NCI-H1436 treated with DMSO at 0.1 percent for 48 hours (cell line): ENCODE measurements around the gene CFAP92.
"Not testable (repeated sequence)": the region's sequence is repeated elsewhere in the genome, so short reads cannot be mapped to it uniquely, and the experiment has no call there.

Experiments used
- DNase-seq: peaks from one replicate; lab custom pipeline; 2025; lab: John Stamatoyannopoulos, UW

CFAP92 gene

GRCh38 chr3:128902426-128902825, 91.5 kb downstream of the CFAP92 start:
- no peak for DNase-seq

GRCh38 chr3:128895843-128896697, 97.8 kb downstream of the CFAP92 start:
- DNase-seq: no peak

GRCh38 chr3:128889139-128889894, 104.6 kb downstream of the CFAP92 start:
- no peak for DNase-seq

GRCh38 chr3:128884992-128885391, 108.9 kb downstream of the CFAP92 start:
- DNase-seq: no peak

DNA sequence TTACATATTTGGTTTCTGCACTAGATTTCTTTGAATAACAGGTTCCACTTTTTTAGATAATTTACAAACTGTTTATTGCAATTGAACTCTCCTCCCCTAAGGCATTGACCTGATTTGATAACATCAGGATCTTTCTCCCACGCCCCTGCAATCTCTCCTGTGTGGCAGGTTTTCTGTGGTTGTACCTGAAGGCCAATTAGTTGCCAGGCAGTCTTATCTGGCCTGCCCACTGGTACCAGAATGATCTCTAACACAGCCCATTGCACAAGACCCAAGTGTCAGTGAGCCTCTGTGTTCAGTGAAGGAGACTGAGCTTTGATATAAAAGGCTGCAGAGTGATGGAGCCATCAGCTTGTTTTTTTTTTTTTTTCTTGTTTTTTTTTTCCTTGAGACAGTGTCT, 111.2 kb downstream of the CFAP92 start:
- DNase-seq: no peak

- no peak for DNase-seq
Measured at GRCh38 chr3:128881576-128881975, 112.3 kb downstream of the CFAP92 start.

GRCh38 chr3:128880455-128880854, 113.4 kb downstream of the CFAP92 start:
- DNase-seq: not testable (repeated sequence)

DNA sequence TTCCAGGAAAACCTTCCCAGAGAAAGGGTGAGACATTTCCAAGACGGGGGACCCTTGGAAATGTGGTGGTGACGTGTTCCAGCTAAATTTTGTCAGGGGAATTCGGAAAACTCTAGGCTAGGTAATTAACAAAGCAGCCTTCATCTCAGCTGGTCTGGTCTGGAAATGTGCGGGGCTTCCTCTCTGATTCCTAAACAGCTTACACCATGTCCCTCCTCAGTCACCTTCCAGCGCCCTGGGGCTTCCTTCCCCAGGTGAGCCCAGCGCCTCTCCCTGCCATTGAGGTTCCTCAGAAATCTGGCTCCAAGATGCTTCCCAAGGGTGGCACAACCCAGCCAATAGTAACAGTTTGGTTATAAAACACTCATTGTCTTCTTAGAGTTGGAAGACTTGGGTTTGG, 113.9 kb downstream of the CFAP92 start:
- DNase-seq: no peak

- DNase-seq: peak; percentile 95
Measured at GRCh38 chr3:128879125-128879969, 114.5 kb downstream of the CFAP92 start, which contains the start of gene ACAD9. ACAD9 (plus strand) TSS chr3:128879620; CDS start chr3:128879692, 72 bp downstream.

- no peak for DNase-seq
Measured at GRCh38 chr3:128878556-128879124, 115.2 kb downstream of the CFAP92 start.

DNA sequence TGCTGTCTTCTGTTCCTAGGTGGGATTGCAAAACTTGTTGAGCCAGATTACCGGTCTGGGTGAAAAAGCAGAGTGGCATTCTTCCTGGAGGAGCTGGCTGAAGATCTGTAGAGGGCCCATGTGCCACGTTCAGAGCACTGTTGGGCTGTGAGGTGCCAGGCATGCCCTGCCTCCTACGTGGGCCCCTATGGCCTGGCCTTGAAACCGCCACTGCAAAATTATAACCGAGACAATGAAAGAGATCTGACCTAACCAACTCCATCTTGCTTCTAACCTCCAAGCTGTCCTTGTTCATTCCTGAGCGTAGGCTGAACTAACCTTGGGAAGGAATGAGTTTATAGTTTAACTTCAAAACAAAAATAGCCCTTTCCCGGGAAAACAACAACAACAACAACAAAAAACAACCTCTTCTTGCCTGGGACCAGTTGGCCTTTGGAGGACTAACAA, 115.8 kb downstream of the CFAP92 start:
- DNase-seq: no peak

GRCh38 chr3:128875556-128876120, 118.2 kb downstream of the CFAP92 start:
- DNase-seq: no peak

GRCh38 chr3:128874481-128875180, 119.2 kb downstream of the CFAP92 start:
- no peak for DNase-seq

DNA sequence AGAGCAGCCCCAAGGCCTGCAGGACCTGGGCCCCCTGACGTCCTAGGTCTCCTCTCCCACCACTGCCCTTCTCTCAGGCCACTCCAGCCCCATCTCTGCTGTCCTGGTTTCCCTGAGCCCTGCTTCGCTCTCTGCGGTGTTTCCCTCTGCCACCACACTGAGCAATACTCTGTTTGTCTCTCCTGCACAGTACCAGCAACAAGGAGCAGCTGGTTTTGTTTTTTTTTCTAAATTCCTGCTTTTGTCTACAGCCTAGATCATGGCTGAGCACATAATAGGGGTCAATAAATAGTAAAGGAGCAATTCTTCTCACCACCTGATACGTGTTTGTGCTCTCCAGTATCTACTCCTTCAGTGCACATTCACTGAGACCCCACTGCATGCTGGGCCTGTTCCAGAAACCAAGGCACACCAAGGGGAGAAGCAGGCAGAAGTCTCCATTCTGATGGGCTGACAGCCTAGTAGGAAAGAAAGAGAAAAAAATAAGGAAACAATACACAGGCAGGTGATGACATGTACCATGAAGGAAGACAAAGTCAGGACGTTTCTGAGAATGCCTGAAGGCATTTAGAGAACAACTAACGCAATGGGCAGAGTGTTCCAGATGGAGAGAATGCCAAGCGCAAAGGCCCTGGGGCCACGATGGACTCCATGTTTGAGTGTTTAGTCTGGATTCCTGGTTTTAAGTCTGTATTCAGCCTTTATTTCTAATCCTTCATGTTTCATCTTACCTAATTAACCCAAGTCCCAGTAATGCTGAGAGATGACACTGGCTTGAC, 120.4 kb downstream of the CFAP92 start:
- no peak for DNase-seq

DNA sequence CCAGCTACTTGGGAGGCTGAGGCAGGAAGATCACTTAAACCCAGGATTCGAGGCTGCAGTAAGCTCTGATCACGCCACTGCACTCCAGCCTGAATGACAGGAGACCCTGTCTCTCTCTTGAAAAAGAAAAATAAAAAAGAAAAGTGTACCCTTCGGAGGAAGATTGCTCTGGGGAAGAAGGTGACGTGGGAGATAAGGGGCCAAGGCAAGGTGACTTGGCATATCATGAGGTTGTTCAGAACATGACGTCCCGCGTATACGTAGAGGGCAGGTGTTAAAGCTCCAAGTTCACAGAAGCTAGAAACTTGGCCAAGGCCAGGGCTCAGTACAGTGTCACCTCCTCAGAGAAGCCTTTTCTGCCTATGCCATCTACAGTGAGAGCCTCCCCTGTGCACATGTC, 121.1 kb downstream of the CFAP92 start:
- DNase-seq: no peak

- DNase-seq: no peak
Measured at GRCh38 chr3:128872282-128872681, 121.6 kb downstream of the CFAP92 start.

GRCh38 chr3:128870347-128870746, 123.5 kb downstream of the CFAP92 start:
- DNase-seq: no peak

DNA sequence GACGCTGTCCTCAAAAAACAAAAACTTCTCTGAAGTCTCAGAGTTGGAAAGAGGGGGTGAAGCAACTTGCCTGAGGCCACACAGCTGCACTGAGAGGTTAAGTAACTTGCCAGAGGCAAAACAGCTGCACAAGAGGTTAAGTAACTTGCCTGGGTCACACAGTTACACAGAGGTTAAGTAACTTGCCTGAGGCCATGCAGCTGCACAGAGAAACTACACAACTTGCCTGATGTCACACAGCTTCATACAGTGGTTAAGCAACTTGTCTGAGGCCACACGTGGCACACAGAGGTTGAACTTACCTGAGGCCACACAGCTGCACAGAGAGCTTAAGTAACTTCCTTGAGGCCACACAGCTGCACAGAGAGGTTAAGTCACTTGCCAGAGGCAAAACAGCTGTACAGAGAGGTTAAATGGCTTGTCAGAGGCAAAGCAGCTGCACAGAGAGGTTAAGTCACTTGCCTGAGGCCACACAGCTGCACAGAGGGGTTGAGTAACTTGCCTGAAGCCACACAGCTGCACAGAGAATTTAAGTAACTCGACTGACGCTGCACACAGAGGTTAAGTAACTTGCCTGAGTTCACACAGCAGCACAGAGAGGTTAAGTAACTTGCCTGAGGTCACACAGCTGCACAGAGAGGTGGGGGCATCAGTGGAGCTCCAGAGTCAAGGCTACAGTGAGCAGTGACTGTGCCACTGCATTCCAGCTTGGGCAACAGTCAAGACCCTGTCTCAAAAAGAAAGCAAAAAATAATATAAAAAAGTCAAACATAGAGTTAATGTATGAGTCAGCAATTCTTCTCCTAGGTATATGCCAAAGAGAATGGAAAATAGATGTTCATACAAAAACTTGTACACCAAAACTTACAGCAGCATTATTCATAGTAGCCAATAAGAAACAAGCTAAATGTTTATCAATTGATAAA, 126.4 kb downstream of the CFAP92 start:
- DNase-seq: no peak
